ENCODE measurements around the gene PRELID3B.

Gene PRELID3B

DNA sequence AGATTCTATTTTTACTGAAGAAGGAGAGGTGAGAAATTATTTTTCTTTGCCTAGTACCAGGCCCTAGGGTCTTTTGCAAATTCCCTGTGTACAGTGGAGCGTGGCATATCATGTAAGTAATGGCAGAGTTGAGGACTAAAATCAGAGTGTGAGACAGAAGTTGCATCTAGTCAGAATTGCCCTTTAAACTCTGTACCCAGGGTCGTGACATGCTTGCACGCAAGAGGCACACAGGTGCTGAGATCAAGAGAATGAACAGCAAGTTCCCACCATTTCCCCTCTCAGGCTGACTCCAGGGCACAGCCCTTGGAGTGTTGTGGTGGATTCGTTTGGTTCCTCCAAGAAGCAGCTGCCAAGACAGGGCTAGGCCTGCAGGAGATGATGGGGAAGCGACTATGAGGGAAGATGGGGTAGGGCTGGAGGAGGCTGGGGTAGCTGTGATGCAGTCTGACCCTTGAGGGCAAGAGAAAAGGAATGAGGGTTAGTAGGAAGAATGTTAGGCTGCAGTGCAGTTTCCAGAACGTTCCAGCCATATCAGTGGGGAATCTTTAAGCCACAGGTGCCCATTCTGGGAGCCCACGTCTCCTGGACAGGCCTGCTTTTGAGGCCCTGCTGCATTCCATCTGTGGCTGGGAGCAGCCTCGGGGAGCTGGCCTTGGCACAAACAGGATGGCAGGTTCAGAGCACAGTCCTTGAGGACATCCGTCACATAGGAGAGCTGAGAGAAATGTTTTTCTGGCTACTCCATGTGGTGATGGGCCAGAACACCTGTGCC is 54.6 kb downstream of the PRELID3B start:
- TF ChIP-seq CTCF (IDR thresholded peaks at IDR 0.05; ENCODE audit: low read depth, low read length), result no peak
- in situ Hi-C loops (cut with HindIII; ENCODE audit: low sequenced_read_pairs), result no loop called here
- DNase-seq (ENCODE audit: low read depth, low spot score), result no peak
- no peak overlapping the region for H3K4me3 ChIP-seq (ENCODE audit: low read depth, low read length)

GRCh38 chr20:58986968-58987517 is 55.5 kb downstream of the PRELID3B start:
- H3K4me3 ChIP-seq (ENCODE audit: low read depth, low read length), result no peak overlapping the region
- DNase-seq (ENCODE audit: low read depth, low spot score), result no peak
- TF ChIP-seq CTCF (IDR thresholded peaks at IDR 0.05; ENCODE audit: low read depth, low read length), result no peak
- in situ Hi-C loops (cut with HindIII; ENCODE audit: low sequenced_read_pairs), result no loop called here

- in situ Hi-C loops (cut with HindIII; ENCODE audit: low sequenced_read_pairs), result no loop called here
- H3K4me3 ChIP-seq (ENCODE audit: low read depth, low read length), result no peak overlapping the region
- no peak for DNase-seq (ENCODE audit: low read depth, low spot score)
- no peak for TF ChIP-seq CTCF (IDR thresholded peaks at IDR 0.05; ENCODE audit: low read depth, low read length)
Observed at GRCh38 chr20:58986286-58986967, 56.2 kb downstream of the PRELID3B start.

- in situ Hi-C loops (cut with HindIII; ENCODE audit: low sequenced_read_pairs), result no loop called here
- no peak overlapping the region for H3K4me3 ChIP-seq (ENCODE audit: low read depth, low read length)
- no peak for TF ChIP-seq CTCF (IDR thresholded peaks at IDR 0.05; ENCODE audit: low read depth, low read length)
- no peak for DNase-seq (ENCODE audit: low read depth, low spot score)
Observed at GRCh38 chr20:58985656-58986055, 56.9 kb downstream of the PRELID3B start.

- no peak for DNase-seq (ENCODE audit: low read depth, low spot score)
- no peak for TF ChIP-seq CTCF (IDR thresholded peaks at IDR 0.05; ENCODE audit: low read depth, low read length)
- no peak overlapping the region for H3K4me3 ChIP-seq (ENCODE audit: low read depth, low read length)
- in situ Hi-C loops (cut with HindIII; ENCODE audit: low sequenced_read_pairs), result no loop called here
Observed at GRCh38 chr20:58984691-58985090, 57.9 kb downstream of the PRELID3B start.

Data from astrocyte of the spinal cord (primary cell).